Measurements from ENCODE around the gene CATSPERE.
"Not testable (repeated sequence)": the region's sequence is repeated elsewhere in the genome, so short reads cannot be mapped to it uniquely, and the experiment has no call there.

CATSPERE gene

GRCh38 chr1:244634546-244634945, 173.5 kb downstream of the CATSPERE start:
- no peak for DNase-seq

DNA sequence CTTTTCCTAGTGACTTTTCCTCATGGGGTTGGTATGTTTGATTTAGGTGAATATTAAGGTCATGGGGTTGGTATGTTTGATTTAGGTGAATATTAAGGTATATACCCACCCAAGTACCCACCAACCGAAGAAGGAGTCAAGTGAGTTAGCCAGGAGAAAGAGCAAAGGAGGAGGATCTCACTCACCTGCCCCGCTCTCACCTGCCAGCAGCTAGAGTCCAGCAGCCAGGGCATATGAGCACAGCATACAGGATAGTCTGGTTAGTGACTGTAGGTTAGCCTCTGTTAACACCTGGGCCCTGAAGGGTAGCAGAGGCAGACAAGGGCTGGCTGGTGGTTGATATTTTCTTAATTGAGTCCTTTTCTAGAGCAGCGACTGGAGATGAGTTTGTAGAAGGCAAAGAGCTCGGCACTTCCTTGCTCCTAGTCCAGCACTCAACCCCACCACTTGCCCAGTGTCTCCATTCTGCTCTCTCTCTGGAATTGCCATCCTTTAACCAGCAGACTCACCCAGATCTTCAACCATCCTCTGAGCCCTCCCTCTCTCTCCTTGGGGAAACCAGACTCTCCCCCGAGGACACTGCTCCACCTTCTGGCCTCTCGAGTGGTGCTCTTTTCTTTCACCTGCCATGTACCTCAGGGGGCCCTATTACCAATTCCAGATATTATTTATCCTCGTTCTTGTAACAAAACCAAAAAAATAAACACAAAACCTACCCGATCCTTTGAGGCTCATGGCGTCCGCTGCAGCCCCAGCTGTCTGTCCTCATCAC, 175.6 kb downstream of the CATSPERE start:
- no peak for DNase-seq

GRCh38 chr1:244639561-244639960, 178.5 kb downstream of the CATSPERE start:
- no peak for DNase-seq

DNA sequence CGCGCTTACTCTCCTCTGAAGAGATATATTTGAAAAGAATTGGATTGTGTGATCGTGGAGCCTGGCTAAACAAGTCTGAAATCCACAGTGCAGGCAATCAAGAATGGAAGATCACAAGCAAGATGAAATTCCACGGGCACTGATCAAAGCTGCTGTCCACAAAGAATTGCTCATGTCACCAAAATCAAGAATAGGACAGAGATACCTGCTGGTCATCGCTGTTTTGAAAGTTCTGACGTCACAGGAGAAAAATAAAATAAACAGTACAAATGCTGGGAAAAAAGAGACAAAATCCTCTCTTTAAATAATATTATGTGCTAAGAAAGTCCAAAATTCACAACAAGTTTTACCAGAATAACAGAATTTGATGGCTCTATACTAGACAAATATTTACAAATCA, 179.8 kb downstream of the CATSPERE start:
- no peak for DNase-seq

- DNase-seq, result no peak
These were observed 181.5 kb downstream of the CATSPERE start for GRCh38 chr1:244642526-244642925.

DNA sequence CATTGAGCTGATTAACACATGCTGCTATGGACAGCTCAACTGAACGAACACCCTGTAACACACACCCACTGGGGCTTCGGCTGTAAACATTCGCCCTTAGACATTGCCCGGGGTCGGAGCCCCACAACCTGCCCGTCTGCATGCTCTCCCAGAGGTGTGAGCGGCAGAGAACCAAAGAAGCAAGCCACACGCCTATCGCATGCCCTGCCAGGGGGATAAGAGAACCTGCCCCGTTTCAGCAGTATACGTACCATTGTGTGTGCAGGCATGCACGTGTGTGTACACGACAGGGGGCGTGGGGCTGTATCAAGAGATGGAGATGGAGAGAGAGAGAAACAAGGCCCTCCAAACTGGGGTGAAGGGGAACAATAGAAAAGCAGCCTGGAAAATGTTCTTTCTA, 181.9 kb downstream of the CATSPERE start:
- no peak for DNase-seq

DNA sequence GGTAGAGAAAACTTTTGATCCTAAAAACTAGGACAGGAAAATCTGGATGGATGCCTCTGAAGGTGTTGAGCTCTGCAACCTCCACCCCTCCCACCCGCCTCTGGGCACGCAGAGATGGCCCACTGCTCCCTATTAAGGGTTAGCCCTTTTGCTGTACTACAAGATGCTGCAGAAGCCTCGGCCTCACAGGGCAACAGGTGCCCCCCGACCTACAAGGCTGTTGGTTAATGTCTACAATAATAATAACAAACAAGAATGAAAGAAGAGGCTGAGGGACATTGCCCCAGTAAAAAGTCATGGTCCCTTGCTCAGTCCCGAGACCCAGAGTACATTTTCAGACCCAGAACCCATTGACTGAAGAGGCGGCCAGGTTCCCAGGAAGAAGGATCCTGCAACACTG, 184.3 kb downstream of the CATSPERE start:
- no peak for DNase-seq

GRCh38 chr1:244645890-244646289, 184.8 kb downstream of the CATSPERE start:
- no peak for DNase-seq

GRCh38 chr1:244647819-244648218, 186.7 kb downstream of the CATSPERE start:
- DNase-seq, result no peak

- DNase-seq, result no peak
These were observed 191.0 kb downstream of the CATSPERE start for GRCh38 chr1:244651956-244652622.

DNA sequence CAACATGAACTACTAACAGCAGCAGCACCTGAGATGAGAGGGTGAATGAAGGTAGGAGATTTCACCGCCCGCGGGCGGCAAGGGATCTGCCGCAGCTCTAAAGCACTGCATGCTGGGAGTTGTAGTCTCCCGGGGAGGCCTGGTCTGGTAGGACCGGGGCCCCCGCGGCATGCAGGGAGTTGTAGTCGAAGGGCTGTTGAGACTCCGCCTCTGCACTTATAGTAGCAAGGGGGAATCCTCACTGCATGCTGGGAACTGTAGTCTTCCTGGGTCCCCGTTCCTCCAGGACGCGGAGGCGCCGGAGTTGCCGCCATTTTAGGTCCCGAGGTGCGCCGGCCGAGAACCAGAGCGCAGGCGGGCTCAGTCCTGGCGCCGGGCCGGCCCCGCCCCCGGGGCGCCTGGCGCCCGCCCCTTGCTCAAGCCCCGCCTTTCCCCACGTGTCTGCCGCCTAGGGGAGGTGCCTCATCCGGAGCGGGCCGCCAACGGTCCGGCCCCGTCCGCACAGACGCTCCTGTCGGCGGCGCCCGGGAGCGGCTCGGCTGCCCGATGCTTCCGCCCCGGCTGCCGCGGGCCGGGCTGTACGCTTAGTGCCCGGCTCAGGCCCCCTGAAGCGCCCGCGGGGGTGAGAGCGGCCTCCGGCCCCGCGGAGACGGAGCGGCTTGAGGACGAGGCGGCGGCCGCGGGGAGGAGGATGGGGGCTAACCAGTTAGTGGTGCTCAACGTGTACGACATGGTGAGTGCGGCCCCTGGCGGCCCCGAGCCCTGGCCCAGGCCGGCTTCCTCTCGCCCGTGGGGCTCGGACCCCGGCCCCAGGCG, 191.8 kb downstream of the CATSPERE start, which contains the start of gene DESI2:
Gene DESI2 (plus strand): TSS at position 504 of the 816 bp plus-strand sequence. CDS start 188 bp downstream, at position 692.
- DNase-seq, result peak; percentile 100

DNA sequence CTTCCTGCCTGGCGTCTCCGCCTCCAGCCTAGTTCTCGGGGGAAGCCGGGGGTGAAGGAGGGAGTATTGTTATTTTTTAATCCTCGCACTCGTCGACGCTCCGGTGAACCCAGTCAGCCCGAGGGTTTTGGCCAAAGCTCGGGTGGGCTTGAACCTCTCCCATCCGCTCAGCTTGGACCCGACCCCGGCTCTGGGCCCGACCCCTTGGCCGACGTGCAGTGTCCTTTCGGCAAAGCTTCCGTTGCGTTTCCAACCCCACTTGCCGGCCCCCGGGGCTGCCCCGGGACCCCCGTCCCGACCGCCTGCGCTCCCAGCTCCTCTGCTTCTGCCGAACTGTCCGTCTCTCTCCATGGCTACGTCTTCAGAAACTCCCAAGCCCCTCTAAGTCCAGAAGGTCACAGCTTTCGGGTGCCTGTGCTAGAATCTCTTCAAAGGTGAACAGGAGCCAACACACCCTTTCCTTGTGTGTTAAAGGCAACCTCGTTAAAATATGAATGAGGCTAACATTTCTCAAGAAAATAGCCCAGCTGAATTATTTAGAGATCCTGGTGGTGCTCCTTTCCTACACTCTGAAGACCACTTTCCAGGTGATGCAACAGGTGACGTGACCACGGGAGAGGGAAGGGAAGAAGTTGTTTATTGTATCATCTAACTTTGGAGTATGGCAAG, 192.5 kb downstream of the CATSPERE start:
- DNase-seq, result no peak

DNA sequence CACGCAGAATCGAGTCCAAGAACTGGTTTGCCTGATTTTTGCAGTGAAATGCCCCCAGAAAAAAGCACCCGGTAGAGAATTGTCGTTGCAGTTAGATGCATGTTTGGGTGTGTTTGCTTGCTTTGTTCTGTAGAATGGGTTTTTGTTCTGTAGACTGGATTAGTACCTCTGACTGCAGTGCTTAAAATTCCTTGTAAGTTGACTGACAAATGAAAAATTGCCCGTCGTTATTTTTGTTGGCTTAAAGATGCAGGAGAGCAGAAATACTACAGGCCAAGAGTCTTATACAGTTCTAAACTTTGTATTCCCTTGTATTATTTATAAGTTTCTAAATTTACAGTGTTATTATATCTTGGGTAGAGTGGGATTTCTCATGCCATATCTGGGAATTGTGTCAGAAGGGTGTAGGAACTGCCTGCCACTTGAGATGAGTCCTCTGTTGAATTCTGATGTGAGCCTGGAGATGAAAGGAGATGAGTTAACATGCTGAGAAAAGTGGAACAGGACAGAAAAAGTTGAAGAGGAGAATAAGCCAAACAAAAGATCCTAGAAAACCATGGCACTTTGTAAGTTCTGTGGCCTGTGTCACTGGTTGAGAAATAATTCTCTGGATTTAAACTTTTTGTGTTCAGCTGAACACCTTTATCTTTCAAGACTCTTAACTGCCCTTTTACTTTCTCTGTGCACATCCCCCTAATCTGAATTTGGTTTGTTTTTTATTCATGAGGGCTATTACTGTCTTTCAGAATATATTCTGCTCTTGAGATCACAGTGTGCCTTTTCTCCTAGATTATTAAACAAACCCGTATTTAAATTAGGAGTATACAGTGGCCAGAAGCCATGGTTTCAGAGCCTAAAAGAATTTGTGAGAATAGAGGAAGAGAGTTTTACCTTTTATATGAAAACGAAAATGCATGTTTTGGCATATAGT, 193.3 kb downstream of the CATSPERE start:
- no peak for DNase-seq

GRCh38 chr1:244655186-244655585, 194.1 kb downstream of the CATSPERE start:
- DNase-seq, result no peak

GRCh38 chr1:244657421-244657820, 196.3 kb downstream of the CATSPERE start:
- no peak for DNase-seq

DNA sequence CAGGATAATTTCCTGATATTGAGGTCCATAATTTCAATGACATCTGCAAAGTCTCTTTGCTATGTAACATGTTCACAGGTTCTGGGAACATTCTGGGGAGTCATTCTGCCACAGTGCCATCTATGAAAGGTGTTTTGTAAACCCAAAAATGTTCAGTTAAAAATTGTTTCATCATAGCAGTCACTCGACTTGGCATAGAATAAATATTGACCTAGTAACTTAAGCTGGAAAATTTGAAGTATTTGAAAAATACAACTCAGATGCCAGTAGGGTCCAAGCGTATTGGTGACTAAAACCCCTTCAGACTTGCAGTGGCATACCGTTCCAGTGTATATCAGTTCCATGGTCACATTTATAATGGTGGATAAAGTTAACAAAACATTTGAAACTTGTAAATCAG, 198.6 kb downstream of the CATSPERE start:
- no peak for DNase-seq

- DNase-seq, result no peak
These were observed 199.5 kb downstream of the CATSPERE start for GRCh38 chr1:244660595-244660994.

DNA sequence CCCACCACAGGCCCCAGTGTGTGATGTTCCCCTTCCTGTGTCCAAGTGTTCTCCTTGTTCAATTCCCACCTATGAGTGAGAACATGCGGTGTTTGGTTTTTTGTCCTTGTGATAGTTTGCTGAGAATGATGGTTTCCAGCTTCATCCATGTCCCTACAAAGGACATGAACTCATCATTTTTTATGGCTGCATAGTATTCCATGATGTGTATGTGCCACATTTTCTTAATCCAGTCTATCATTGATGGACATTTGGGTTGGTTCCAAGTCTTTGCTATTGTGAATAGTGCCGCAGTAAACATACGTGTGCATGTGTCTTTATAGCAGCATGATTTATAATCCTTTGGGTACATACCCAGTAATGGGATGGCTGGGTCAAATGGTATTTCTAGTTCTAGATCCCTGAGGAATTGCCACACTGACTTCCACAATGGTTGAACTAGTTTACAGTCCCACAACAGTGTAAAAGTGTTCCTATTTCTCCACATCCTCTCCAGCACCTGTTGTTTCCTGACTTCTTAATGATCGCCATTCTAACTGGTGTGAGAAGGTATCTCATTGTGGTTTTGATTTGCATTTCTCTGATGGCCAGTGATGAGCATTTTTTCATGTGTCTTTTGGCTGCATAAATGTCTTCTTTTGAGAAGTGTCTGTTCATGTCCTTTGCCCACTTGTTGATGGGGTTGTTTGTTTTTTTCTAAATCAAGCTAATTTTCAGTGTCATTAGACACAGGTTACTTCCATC, 200.7 kb downstream of the CATSPERE start:
- DNase-seq, result not testable (repeated sequence)

DNA sequence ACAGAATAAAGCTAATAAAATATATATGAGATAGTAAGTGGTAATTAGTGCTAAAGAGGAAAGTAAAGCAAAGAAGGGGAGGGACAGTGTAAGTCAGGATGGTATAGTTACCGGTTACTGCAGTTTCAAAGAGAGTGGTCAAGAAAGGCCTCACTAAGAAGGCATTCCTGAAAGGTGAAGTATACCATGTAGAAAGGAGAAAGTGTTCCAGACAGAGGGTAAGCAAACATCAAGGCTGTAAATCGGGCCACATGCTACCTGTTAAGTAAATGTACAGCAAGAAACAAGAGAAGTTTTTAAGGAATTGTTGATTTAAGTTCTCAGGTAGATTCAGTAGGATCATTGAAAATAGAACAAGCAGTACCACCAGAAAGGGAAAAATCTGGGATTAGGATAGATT, 201.5 kb downstream of the CATSPERE start:
- no peak for DNase-seq

GRCh38 chr1:244664353-244664752, 203.3 kb downstream of the CATSPERE start:
- DNase-seq, result no peak

- peak; percentile 72 for DNase-seq
These were observed 204.7 kb downstream of the CATSPERE start for GRCh38 chr1:244665771-244666217.

All from DMS153 (cell line).